PC-9 (cell line): ENCODE data around the gene RYR2.

Experiments used
- CTCF ChIP-seq: fragments of 200-600 bp; sonication (generic); conservative IDR thresholded peaks from 2 replicates; pipeline ENCODE4 v1.6.1; 2017; ENCODE audit warnings: mixed run types, antibody characterized with exemption, mild to moderate bottlenecking, moderate library complexity
- EZH2 ChIP-seq: fragments of 200-600 bp; sonication (generic); IDR thresholded peaks from 2 replicates; pipeline ENCODE4 v1.8.0; 2017; ENCODE audit warnings: antibody characterized with exemption, low read depth

- TF ChIP-seq CTCF (no peak), EZH2 (no peak)
Observed at GRCh38 chr1:237509748-237510147, 467.8 kb downstream of the RYR2 start.
